HFF-Myc (cell line): Measurements from ENCODE around the gene FCF1.

Source experiments
- DNase-seq: peaks from one replicate; pipeline ENCODE4 v3.0.0-alpha.2; 2011; ENCODE audit warnings: low read depth; ENCODE audit errors: extremely low read depth
- H3K4me3 ChIP-seq: replicated peaks from 2 replicates; pipeline ENCODE4 v1.5.1; 2011; ENCODE audit warnings: low read depth, mild to moderate bottlenecking, control low read depth, low read length
- TF ChIP-seq, protein P1 (sequence below): IDR thresholded peaks from 2 replicates; pipeline ENCODE4 v1.5.1; 2012; ENCODE audit warnings: mild to moderate bottlenecking, low read depth, low read length, control low read depth; ENCODE audit errors: missing control alignments

The FCF1 gene

DNA sequence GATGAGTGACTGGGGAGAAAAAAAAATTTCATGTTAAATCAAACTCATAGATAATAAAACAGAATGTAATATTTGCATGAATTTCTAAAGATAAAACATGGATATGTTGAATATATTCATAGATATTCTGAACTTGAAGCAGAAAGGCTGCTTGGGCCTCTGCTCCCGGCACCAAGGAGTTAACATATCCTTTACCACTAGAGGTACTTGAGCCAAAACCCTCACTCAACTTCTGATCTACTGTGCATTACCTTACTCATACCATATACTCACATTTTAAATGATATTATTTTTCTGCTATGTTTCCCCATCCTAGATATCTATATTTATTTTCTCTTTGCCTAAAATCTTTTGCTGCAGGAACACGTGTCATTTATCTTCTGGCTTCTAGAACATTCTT is 15.0 kb upstream of the FCF1 start:
- TF ChIP-seq, protein P1, sequence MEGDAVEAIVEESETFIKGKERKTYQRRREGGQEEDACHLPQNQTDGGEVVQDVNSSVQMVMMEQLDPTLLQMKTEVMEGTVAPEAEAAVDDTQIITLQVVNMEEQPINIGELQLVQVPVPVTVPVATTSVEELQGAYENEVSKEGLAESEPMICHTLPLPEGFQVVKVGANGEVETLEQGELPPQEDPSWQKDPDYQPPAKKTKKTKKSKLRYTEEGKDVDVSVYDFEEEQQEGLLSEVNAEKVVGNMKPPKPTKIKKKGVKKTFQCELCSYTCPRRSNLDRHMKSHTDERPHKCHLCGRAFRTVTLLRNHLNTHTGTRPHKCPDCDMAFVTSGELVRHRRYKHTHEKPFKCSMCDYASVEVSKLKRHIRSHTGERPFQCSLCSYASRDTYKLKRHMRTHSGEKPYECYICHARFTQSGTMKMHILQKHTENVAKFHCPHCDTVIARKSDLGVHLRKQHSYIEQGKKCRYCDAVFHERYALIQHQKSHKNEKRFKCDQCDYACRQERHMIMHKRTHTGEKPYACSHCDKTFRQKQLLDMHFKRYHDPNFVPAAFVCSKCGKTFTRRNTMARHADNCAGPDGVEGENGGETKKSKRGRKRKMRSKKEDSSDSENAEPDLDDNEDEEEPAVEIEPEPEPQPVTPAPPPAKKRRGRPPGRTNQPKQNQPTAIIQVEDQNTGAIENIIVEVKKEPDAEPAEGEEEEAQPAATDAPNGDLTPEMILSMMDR, result no peak
- no peak for DNase-seq
- H3K4me3 ChIP-seq, result no peak overlapping the region

DNA sequence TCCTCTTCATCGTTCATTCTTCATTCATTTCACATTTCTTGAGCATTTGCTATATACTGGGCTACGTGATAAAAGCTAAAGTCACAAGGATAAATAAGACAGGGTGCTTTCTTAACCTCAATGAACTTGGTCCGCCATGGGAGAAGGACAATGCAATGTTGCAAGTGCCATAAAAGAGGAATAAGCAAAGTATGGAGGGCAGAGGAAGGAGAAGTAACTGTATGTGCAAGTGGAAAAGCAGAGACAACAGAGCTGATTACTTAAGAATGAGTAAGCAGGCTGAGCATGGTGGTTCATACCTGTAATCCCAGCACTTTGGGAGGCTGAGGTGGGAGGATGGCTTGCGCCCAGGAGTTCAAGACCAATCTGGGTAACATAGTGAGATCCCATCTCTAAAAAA is 14.5 kb upstream of the FCF1 start:
- no peak for DNase-seq
- H3K4me3 ChIP-seq, result no peak overlapping the region
- TF ChIP-seq, protein P1, result no peak

DNA sequence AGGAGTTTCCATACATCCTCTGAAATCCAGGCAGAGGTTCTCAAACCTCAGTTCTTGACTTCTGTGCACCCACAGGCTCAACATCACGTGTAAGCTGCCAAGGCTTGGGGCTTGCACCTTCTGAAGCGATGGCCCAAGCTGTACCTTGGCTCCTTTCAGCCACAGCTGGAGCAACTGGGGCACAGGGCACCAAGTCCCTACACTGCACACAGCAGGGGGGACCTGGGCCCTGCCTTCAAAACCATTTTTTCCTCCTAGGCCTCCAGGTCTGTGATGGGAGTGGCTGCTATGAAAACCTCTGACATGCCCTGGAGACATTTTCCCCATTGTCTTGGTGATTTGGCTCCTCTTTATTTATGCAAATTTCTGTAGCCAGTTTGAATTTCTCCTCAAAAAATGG is 10.7 kb upstream of the FCF1 start:
- TF ChIP-seq, protein P1, result no peak
- DNase-seq, result no peak
- H3K4me3 ChIP-seq, result no peak overlapping the region

DNA sequence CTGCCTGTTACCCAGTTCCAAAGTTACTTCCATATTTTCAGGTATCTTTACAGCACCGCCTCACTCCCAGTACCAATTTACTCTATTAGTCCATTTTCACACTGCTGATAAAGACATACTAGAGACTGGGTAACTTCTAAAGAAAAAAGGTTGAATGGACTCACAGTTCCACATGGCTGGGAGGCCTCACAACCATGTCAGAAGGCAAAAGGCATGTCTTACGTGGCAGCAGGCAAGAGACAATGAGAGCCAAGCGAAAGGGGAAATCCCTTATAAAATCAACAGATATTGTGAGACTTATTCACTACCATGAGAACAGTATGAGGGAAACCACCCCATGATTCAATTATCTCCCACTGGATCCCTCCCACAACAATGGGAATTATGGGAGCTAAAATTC is 9.9 kb upstream of the FCF1 start:
- no peak overlapping the region for H3K4me3 ChIP-seq
- TF ChIP-seq, protein P1, result no peak
- no peak for DNase-seq

DNA sequence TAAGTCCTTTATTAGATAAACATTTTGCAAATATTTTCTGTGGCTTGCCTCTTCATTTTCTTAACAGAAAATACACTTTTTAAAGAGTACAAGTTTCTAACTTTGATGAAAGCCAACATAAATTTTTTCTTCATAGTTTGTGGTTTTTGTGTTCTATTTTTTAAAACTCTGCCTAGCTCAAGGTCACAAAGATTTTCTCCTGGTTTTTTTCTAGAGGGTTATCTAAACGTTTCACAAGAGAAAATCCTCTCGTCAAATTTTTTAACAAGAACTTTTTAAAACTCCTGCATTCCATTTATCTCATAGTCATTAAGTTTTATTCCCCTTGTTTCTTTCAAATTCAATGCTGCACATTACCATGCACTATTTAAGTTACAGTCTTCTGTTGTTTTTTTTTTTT is 8.3 kb upstream of the FCF1 start:
- TF ChIP-seq, protein P1, result no peak
- no peak for DNase-seq
- H3K4me3 ChIP-seq, result no peak overlapping the region

DNA sequence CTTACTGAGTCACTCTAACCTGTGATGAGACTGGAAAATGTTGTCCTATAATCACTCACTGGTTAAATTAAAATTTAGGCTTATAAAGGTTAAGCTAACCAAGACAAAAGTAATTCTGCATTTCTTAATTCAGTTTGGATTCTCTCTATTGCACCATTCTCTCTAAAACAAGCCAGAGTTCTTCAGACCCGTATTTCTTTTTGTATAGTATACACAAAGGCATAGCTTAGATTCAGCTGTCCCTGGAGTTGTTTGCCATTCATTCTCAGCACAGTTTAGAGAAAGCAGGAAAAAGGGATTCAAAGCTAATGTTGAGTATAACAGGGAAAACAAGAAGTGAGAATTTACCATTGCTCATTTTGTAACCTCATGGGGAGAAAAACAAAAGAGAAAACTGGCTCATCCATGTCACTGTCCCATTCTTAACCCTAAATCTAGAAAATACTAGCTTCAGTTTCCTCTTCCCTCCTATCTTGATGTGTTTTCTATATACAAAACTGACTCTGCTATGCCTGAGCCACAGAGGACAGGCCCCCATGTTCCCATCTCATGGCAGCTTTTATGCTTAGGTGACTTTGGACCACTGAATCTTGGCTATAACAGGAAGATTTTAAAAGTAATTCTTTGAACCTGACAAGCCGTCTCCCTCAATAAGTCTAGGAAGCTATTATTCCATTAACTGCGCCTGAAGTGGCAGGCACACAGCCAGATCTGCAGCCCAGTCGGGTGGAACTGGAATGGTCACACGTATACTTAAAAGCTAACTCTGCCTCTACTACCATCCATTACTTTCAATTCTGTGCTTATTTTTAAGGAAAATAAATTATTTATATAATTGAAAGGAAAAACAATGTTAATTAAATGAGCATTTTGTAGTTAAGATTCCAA is 7.1 kb upstream of the FCF1 start:
- TF ChIP-seq, protein P1, result no peak
- DNase-seq, result no peak
- H3K4me3 ChIP-seq, result no peak overlapping the region
